ENCODE results near the gene TUSC2. TPM values are rescaled to one million over a fixed set of nuclear protein-coding genes. Genes with fewer than 3 reads are reported as not detected.

Gene TUSC2
- total and polyA plus RNA-seq, 10 of the 15 experiments (the other 5 are each of a cell fraction or from before 2014, with no cell fraction given): 4.0 to 73.8 (median 34.3) TPM

- TF ChIP-seq ZBTB11 (CRISPR knock-in tag; IDR thresholded peaks at IDR 0.05) (no peak), GATAD2B (conservative IDR thresholded peaks at IDR 0.05; ENCODE audit: low read depth) (no peak), RB1 (IDR thresholded peaks at IDR 0.05; ENCODE audit: borderline replicate concordance) (no peak)
Measured at GRCh38 chr3:50314816-50315215, 13.2 kb downstream of the TUSC2 start (continued).

- no peaks in the 10 kb centered on the region for H4K20me1 ChIP-seq (ENCODE audit: control insufficient read depth, insufficient read depth)
- no peak overlapping the region for H2AFZ ChIP-seq (ENCODE audit: control insufficient read depth, low read depth, low read length)
- ChIA-PET POLR2A (no interaction called here), RAD21 (ENCODE audit: unreplicated experiment) (no interaction called here), CTCF (interaction anchor here (1.7 kb wide), 1 partner anchor 10 kb away, joined by 8 read pairs; no protein-coding TSS in a partner anchor), SMC1A (ENCODE audit: uncharacterized antibody, unreplicated experiment) (no interaction called here)
- H3K4me2 ChIP-seq (ENCODE audit: control insufficient read depth, insufficient read depth): no peak overlapping the region
- intact Hi-C loops (cut with micrococcal nuclease; ENCODE audit: unreplicated experiment): no loop called here
- H3K27ac ChIP-seq (ENCODE audit: control insufficient read depth, insufficient read depth): no peak overlapping the region
- H3K36me3 ChIP-seq (ENCODE audit: control insufficient read depth in 2 of 2, insufficient read depth in 2 of 2, low read length in 1 of 2): peaks cover 0 to 2% of the 10 kb centered on the region in 2 experiments; a peak in 1 of 4 replicates
- ATAC-seq: no peak
- no TSS peak for BruUV-seq (replicated peaks)
- WGBS (ENCODE audit: insufficient coverage, insufficient replicate concordance, low lambda C conversion rate, missing lambda C conversion rate): 40% methylated on average over 3 of the region's 3 CpGs
- no peaks in the 10 kb centered on the region for H3K27me3 ChIP-seq (replicated peaks in 1 of 2; ENCODE audit: control insufficient read depth in 2 of 2, insufficient read depth in 2 of 2, low read length in 1 of 2)
- peaks cover 8% of the 10 kb centered on the region for H3K4me1 ChIP-seq (ENCODE audit: control insufficient read depth, insufficient read depth, low read length)
- in situ Hi-C loops (cut with MboI): no loop called here
- no peak overlapping the region for H3K4me3 ChIP-seq
- H3K9me3 ChIP-seq (replicated peaks; ENCODE audit: control insufficient read depth, insufficient read depth, low read length): no peaks in the 10 kb centered on the region
- no peak overlapping the region for H3K9ac ChIP-seq (ENCODE audit: control insufficient read depth, insufficient read depth, low read length)
- no peak for DNase-seq (ENCODE audit: low read depth, low spot score)
- FAIRE-seq: no peak
- no peaks in the 10 kb centered on the region for H3K79me2 ChIP-seq (ENCODE audit: control insufficient read depth, insufficient read depth, low read length)
- no peak for TF ChIP-seq LARP7 (IDR thresholded peaks at IDR 0.05)
- no peak for TF ChIP-seq TCF12 (IDR thresholded peaks at IDR 0.05; ENCODE audit: low read depth, low read length)
- no peak for TF ChIP-seq POLR2AphosphoS5 (IDR thresholded peaks at IDR 0.05; ENCODE audit: low read length)
- no peak for TF ChIP-seq SIN3A (IDR thresholded peaks at IDR 0.05; ENCODE audit: low read depth, low read length)
- no peak for TF ChIP-seq E2F4 (IDR thresholded peaks at IDR 0.05; ENCODE audit: low read depth, low read length)
- TF ChIP-seq HDAC2 (IDR thresholded peaks at IDR 0.05): no peak
- TF ChIP-seq RBBP5 (conservative IDR thresholded peaks at IDR 0.05): no peak
- TF ChIP-seq RCOR1 (conservative IDR thresholded peaks at IDR 0.05; ENCODE audit: low read depth, low read length): no peak
- TF ChIP-seq CREM (IDR thresholded peaks at IDR 0.05; ENCODE audit: low read depth): no peak
- no peak for TF ChIP-seq CEBPB (IDR thresholded peaks at IDR 0.05; ENCODE audit: borderline replicate concordance in 1 of 2, low read depth in 2 of 2, low read length in 2 of 2)
- no peak for TF ChIP-seq NKRF (conservative IDR thresholded peaks at IDR 0.05)
- TF ChIP-seq RELA (IDR thresholded peaks at IDR 0.05; ENCODE audit: borderline replicate concordance, partially characterized antibody): no peak
- no peak for TF ChIP-seq CHD4 (IDR thresholded peaks at IDR 0.05)
- no peak for TF ChIP-seq ASH2L (IDR thresholded peaks at IDR 0.05; ENCODE audit: borderline replicate concordance, low read depth)
Measured at GRCh38 chr3:50314342-50314741, 13.7 kb downstream of the TUSC2 start.
